Fibroblast of villous mesenchyme (primary cell): Measurements from ENCODE around the gene AHDC1. TPM values are rescaled to one million over a fixed set of nuclear protein-coding genes. Genes with fewer than 3 reads are reported as not detected.

Experiments
- DNase-seq: peaks from one replicate; pipeline ENCODE4 v3.0.0-alpha.2; 2010; ENCODE audit warnings: low read depth
- H3K4me3 ChIP-seq: 2 replicates; pipeline ENCODE4 v1.5.1; 2011; ENCODE audit warnings: low read depth, mild to moderate bottlenecking, low read length
- total RNA-seq: library from RNA; depleted of rRNA; stranded (reverse); fragments of >200 nt; gene quantifications from 2 replicates; pipeline ENCODE4 v1.2.3, GENCODE V29; 2012
- TF ChIP-seq, protein P1 (sequence below): IDR thresholded peaks from 2 replicates; pipeline ENCODE4 v1.5.1; 2012; ENCODE audit warnings: low read depth, mild to moderate bottlenecking, low read length; ENCODE audit not compliant: insufficient read depth

AHDC1 gene
- total RNA-seq, 1 donor, result 22.5 TPM

DNA sequence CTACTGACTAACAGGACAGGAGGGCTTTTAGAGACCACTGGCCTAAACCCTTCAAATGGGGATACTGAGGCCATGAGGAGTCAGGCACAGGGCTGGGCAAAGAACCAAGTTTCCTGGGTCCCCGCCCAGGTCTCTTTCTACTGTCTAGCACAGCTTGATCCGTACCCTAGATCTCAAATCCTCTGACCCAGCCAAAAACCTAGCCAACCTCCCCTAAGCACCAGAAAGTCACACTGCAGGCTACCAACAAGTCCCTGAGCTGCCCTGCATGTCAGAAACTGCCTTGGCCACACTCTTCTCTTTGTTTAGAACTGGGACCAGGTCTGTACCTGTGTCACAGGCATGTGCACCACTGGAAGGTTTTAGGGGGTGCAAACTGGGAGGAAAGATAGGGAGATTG, 33.6 kb downstream of the AHDC1 start:
- no peak for DNase-seq
- H3K4me3 ChIP-seq, result no peak overlapping the region
- TF ChIP-seq, protein P1, sequence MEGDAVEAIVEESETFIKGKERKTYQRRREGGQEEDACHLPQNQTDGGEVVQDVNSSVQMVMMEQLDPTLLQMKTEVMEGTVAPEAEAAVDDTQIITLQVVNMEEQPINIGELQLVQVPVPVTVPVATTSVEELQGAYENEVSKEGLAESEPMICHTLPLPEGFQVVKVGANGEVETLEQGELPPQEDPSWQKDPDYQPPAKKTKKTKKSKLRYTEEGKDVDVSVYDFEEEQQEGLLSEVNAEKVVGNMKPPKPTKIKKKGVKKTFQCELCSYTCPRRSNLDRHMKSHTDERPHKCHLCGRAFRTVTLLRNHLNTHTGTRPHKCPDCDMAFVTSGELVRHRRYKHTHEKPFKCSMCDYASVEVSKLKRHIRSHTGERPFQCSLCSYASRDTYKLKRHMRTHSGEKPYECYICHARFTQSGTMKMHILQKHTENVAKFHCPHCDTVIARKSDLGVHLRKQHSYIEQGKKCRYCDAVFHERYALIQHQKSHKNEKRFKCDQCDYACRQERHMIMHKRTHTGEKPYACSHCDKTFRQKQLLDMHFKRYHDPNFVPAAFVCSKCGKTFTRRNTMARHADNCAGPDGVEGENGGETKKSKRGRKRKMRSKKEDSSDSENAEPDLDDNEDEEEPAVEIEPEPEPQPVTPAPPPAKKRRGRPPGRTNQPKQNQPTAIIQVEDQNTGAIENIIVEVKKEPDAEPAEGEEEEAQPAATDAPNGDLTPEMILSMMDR, result no peak

DNA sequence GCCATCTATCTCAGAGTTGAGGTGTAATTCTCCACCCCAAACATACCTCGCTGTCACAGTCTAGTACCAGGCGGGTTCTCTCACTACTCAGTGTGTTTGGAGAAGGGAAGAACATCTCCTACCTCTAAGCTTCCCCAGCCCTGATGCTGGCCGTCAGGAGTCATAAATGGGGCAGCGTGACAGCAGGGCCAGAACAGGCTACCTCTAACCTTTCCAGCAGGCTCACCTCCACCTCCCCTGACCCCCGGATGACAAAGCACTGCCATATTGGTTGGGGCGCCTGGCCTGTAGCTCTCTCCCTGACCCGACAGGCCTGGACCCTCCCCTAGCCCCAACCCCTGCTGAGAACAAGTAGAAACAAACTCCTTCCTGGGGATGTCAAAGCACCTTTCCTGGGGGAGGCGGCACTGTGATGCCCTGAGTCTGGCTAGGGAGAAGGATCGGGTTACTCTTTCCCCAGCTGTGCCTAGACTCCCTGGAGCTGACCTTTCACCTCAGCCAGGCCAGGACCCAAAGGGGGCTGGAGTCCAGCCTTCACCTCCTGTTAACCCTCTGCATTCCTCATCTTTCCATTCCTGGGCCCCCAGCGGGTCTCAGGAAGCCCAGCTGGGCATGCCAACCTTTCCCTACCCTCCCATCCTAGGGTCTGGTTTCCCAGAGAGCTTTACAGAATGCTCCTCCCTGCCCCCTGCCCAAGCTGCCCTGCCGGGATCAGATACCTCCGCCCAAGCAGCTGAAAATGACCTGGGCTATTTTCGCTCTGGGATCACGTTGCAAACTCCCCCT, 34.2 kb downstream of the AHDC1 start:
- no peak overlapping the region for H3K4me3 ChIP-seq
- TF ChIP-seq, protein P1, result no peak
- no peak for DNase-seq

DNA sequence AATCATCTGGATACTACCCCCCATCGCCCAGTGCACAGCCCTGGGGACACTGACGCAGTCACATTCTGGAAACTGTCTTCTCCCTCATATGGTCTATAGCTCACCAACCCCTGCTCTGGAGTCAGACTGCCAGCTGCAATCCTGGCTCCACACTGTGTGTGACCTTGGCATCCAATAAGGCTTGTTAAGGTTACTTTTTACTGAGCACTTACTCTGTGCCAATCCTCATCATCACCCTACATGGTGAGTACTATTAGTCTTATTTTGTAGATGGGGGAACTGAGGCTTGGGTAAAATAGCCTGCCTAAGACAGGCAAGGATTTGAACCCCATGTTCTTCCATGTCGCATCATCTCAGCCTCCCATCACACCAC, 34.9 kb downstream of the AHDC1 start:
- DNase-seq, result no peak
- TF ChIP-seq, protein P1, result no peak
- no peak overlapping the region for H3K4me3 ChIP-seq

DNA sequence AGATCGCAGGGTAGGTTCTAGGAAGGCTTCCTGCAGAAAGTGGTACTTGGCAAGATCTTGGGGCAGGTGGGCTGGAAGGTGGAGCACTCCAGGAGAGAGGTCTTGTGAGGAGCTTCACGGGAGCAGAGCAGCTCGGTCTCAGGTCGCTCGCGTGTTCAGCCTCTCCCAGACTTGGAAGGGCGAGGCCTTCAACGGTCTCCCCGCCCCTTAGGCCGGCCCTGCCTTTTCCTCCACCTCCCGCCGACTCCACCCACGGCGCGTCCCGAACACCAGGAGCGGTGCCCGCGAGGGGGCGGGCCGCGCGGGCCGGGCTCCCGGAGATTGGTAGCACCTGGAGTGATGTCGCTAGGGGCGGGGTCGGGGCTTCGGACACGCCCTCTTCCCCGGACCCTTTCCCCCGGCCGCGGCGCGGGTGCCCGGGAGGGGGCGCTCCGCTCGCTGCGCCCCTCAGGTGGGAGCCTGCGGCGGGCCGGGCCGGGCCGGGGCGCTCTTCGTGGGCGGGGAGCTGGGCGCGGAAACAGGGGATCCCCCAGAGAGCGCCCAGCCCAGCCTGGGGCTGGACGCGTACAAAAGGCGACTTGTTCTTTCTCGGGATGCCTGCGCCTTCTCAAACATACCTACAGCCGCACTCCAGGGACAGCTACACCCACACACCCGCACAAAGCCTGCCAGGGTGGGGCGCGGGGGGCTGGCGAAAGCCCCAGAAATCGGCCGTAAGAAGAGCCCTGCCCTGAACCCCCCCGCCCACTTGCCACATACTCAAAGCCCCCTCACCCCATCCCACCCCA, 35.5 kb downstream of the AHDC1 start:
- peak; percentile 95 for DNase-seq
- H3K4me3 ChIP-seq, result peak overlapping the region; percentile 25
- TF ChIP-seq, protein P1, result peak; percentile 53

DNA sequence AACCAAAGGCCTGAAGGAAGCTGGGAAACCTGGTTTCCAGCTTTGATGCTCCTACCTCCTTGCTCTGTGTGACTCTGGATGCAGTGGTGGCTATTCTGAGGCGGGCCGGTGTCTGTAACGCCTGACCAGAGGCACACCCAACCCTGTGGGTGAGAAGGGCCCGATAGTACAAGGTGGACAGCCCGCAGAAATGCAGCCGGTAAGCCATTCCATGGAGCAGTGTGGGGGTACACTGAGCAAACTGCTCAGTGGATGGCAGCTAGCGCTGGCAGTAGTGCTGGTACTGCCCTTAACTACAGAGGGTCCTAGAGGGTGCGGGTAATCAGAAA, 36.0 kb downstream of the AHDC1 start:
- TF ChIP-seq, protein P1, result no peak
- H3K4me3 ChIP-seq, result no peak overlapping the region
- no peak for DNase-seq

DNA sequence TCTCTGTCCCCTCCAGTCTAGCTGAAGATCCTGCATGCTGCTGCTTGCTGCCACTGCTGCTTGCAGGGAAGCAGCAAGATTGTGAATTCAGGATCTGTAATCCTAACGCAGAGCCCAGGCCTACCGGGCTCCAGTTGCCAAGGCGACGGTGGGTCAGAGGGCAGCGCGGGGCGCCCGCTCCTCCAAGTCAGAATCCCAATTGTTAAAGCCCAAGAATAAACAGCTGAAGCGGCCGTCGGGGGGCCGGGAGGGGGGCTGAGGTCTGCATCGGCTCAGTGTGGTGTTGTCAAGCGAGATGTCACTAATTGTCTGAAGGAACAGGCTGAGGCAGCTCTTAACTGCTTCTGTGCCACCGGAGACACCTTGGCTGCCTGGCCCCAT, 36.8 kb downstream of the AHDC1 start:
- no peak for DNase-seq
- TF ChIP-seq, protein P1, result no peak
- H3K4me3 ChIP-seq, result no peak overlapping the region
